GM10847 (cell line): ENCODE results near the gene SCYL3.

ENCODE experiments used
- POLR2A ChIP-seq: IDR thresholded peaks from 2 replicates; pipeline ENCODE4 v1.6.1; 2011; ENCODE audit not compliant: insufficient read length; ENCODE audit errors: extremely low read depth

Gene SCYL3

GRCh38 chr1:169914531-169914930 lies 20.8 kb upstream of the SCYL3 start:
- no peak for TF ChIP-seq POLR2A

GRCh38 chr1:169909499-169909898 lies 15.8 kb upstream of the SCYL3 start:
- no peak for TF ChIP-seq POLR2A

GRCh38 chr1:169906938-169907337 lies 13.2 kb upstream of the SCYL3 start:
- TF ChIP-seq POLR2A, result no peak

- TF ChIP-seq POLR2A, result no peak
Measured at GRCh38 chr1:169904834-169905233, 11.1 kb upstream of the SCYL3 start.

GRCh38 chr1:169902751-169903150 lies 9.1 kb upstream of the SCYL3 start:
- no peak for TF ChIP-seq POLR2A

GRCh38 chr1:169901115-169901514 lies 7.4 kb upstream of the SCYL3 start:
- no peak for TF ChIP-seq POLR2A

GRCh38 chr1:169900571-169900970 lies 6.9 kb upstream of the SCYL3 start:
- TF ChIP-seq POLR2A, result no peak

- TF ChIP-seq POLR2A, result no peak
Measured at GRCh38 chr1:169899519-169900217, 6.0 kb upstream of the SCYL3 start.

- TF ChIP-seq POLR2A, result no peak
Measured at GRCh38 chr1:169896013-169896412, 2.3 kb upstream of the SCYL3 start.

GRCh38 chr1:169894424-169895145 lies 889 bp upstream of the SCYL3 start:
- TF ChIP-seq POLR2A, result no peak

GRCh38 chr1:169892927-169893644 lies 610 bp downstream of the SCYL3 start:
- TF ChIP-seq POLR2A, result no peak

GRCh38 chr1:169892176-169892926 lies 1.3 kb downstream of the SCYL3 start:
- no peak for TF ChIP-seq POLR2A

- no peak for TF ChIP-seq POLR2A
Measured at GRCh38 chr1:169891539-169891885, 2.2 kb downstream of the SCYL3 start.

GRCh38 chr1:169890761-169891538 lies 2.7 kb downstream of the SCYL3 start:
- no peak for TF ChIP-seq POLR2A

GRCh38 chr1:169889871-169890270 lies 3.8 kb downstream of the SCYL3 start:
- no peak for TF ChIP-seq POLR2A
